ENCODE measurements around the gene TMEM108. TPM values are rescaled to one million over a fixed set of nuclear protein-coding genes. Genes with fewer than 3 reads are reported as not detected.

The TMEM108 gene
- polyA plus RNA-seq, 1 donor: 2.8 TPM

DNA sequence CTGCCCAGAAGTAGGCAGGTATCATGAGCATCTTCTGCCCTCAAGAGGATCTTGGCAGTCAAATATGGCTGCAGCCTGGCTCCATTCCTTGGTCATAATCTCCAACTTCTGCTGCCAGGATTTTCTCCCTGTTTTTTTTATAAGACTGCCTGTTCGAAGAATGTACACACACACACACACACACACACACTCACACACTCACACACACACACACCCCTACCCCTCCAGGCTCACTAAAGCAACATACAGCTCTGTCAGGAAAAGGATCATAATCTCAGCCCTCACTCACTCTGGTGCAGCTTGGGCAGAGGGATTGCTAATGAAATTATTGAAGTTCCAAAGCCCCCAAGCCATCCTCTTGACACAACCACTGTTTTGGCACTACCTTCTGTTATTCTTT, 232.4 kb downstream of the TMEM108 start:
- Histone ChIP-seq H3K27ac (ENCODE audit: low read length) (no peak overlapping the region), H3K27me3 (ENCODE audit: control insufficient read depth, insufficient read depth, low read length) (no peaks in the 10 kb centered on the region), H3K4me1 (ENCODE audit: control insufficient read depth, insufficient read depth, low read length) (no peaks in the 10 kb centered on the region), H3K4me3 (ENCODE audit: low read length) (no peak overlapping the region), H3K36me3 (ENCODE audit: control insufficient read depth, insufficient read depth, low read length) (no peaks in the 10 kb centered on the region), H3K9me3 (ENCODE audit: control insufficient read depth, low read depth, low read length) (no peaks in the 10 kb centered on the region)
- 80% methylated on average over 1 of the region's 1 CpG for WGBS (ENCODE audit: insufficient coverage, low lambda C conversion rate)
- DNase-seq: no peak

DNA sequence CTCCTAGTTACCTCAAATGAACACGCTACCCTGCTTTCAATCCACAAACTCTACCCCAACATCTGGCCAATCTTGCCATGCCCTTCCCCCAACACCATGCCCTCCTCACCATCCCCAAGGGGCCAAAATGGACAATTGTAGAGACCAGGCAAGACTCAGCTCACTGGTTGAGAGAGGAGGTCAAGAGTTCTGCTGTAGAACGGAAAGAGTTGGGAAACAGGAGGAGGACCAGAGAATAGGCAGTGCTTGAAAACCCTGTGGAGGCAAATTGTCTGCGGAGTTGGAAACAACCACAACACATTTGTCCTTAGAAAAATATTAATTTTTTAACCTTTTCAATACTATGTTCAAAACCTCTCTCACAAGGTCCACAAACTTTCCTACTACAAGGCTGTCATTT, 232.9 kb downstream of the TMEM108 start:
- WGBS (ENCODE audit: insufficient coverage, low lambda C conversion rate): 83% methylated on average over 1 of the region's 3 CpGs
- Histone ChIP-seq H3K9me3 (ENCODE audit: control insufficient read depth, low read depth, low read length) (no peaks in the 10 kb centered on the region), H3K36me3 (ENCODE audit: control insufficient read depth, insufficient read depth, low read length) (no peaks in the 10 kb centered on the region), H3K27ac (ENCODE audit: low read length) (no peak overlapping the region), H3K4me3 (ENCODE audit: low read length) (no peak overlapping the region), H3K4me1 (ENCODE audit: control insufficient read depth, insufficient read depth, low read length) (no peaks in the 10 kb centered on the region), H3K27me3 (ENCODE audit: control insufficient read depth, insufficient read depth, low read length) (no peaks in the 10 kb centered on the region)
- no peak for DNase-seq

DNA sequence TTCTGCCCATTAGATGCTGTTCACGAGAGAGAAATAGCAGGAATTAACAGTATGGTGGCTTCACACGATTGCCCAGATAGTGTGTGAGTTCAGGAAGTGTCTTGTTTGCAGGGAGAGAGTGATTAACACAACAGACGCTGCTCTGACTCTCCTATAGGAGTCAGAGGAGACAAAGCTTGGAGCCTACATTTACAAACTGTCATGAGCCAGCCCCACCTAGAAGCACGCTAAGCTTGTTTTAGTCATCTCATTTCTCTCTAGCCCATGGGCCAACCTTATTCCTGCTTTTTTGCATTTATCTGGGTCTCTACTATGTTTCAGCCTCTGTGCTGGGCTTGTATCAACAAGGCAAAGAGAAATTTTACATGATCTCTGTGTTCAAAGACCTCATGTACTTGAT, 233.3 kb downstream of the TMEM108 start:
- Histone ChIP-seq H3K9me3 (ENCODE audit: control insufficient read depth, low read depth, low read length) (no peaks in the 10 kb centered on the region), H3K4me3 (ENCODE audit: low read length) (no peak overlapping the region), H3K36me3 (ENCODE audit: control insufficient read depth, insufficient read depth, low read length) (no peaks in the 10 kb centered on the region), H3K27ac (ENCODE audit: low read length) (no peak overlapping the region), H3K27me3 (ENCODE audit: control insufficient read depth, insufficient read depth, low read length) (no peaks in the 10 kb centered on the region), H3K4me1 (ENCODE audit: control insufficient read depth, insufficient read depth, low read length) (no peaks in the 10 kb centered on the region)
- WGBS (ENCODE audit: insufficient coverage, low lambda C conversion rate): 55% methylated on average over 2 of the region's 4 CpGs
- no peak for DNase-seq

DNA sequence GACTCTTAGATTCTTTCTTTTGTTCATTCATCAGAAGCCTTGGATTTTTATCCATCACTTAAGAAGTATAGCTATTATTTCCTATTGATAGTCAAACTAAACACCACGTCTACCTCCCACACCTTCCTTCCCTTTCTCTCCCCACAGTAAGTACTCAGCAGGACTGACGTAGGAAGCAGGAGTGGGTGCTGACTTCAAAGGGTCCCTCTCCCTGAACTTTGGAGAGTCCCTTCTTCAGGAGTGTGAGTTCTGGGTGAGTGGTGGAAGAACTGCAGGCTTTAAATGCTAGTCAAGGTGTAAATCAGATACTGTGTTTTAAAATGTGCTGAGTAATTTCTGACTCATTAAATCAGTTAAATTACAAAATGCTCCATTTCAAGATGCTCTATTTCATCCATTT, 235.2 kb downstream of the TMEM108 start:
- no CpG with 5 or more reads among the region's 2 CpGs for WGBS (ENCODE audit: insufficient coverage, low lambda C conversion rate)
- H3K4me1 ChIP-seq (ENCODE audit: control insufficient read depth, insufficient read depth, low read length): no peaks in the 10 kb centered on the region
- no peaks in the 10 kb centered on the region for H3K36me3 ChIP-seq (ENCODE audit: control insufficient read depth, insufficient read depth, low read length)
- no peaks in the 10 kb centered on the region for H3K27me3 ChIP-seq (ENCODE audit: control insufficient read depth, insufficient read depth, low read length)
- no peak overlapping the region for H3K4me3 ChIP-seq (ENCODE audit: low read length)
- H3K27ac ChIP-seq (ENCODE audit: low read length): no peak overlapping the region
- H3K9me3 ChIP-seq (ENCODE audit: control insufficient read depth, low read depth, low read length): no peaks in the 10 kb centered on the region
- no peak for DNase-seq

DNA sequence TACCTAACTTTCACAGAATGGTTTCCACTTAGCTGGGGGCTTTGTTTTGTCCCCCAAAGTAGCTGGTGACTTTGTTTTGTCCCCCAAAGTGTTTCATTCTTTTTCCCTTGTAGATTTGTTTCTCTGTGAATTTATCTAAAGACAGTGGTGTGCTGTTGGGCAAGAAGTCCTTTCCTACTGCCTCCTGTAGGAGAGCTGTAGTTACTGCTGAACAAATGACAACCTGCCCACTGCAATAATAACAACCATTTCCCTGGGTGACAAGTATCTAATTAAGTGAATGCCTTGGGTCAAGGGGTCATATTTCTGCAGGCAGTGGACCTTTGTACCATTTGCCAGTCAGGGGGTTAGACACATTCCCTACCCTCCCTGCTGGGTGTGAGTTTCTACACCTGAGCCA, 236.3 kb downstream of the TMEM108 start:
- Histone ChIP-seq H3K4me3 (ENCODE audit: low read length) (no peak overlapping the region), H3K27ac (ENCODE audit: low read length) (no peak overlapping the region), H3K9me3 (ENCODE audit: control insufficient read depth, low read depth, low read length) (no peaks in the 10 kb centered on the region), H3K27me3 (ENCODE audit: control insufficient read depth, insufficient read depth, low read length) (no peaks in the 10 kb centered on the region), H3K4me1 (ENCODE audit: control insufficient read depth, insufficient read depth, low read length) (no peaks in the 10 kb centered on the region), H3K36me3 (ENCODE audit: control insufficient read depth, insufficient read depth, low read length) (no peaks in the 10 kb centered on the region)
- DNase-seq: no peak

DNA sequence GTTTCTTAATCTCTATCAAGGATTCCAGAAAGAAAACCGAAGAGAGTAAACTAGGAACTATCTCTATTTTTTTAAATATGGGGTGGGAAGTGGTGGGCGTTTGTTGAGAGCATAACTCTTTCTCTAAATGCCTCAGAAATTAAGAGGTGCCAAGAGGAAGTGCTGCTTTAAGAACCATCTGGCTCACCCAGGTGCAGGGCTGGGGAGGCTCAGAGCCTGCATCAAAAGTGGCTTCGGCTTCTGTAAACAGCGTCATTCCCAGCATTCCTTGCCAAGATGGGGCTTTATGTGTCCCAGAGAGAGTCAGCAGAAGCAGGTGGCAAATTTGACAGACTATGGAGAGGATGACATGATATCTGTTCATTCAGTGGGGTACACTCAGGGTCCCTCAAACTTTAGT, 238.4 kb downstream of the TMEM108 start:
- WGBS (ENCODE audit: insufficient coverage, low lambda C conversion rate): no CpG with 5 or more reads among the region's 4 CpGs
- Histone ChIP-seq H3K27me3 (ENCODE audit: control insufficient read depth, insufficient read depth, low read length) (no peaks in the 10 kb centered on the region), H3K9me3 (ENCODE audit: control insufficient read depth, low read depth, low read length) (no peaks in the 10 kb centered on the region), H3K27ac (ENCODE audit: low read length) (no peak overlapping the region), H3K36me3 (ENCODE audit: control insufficient read depth, insufficient read depth, low read length) (no peaks in the 10 kb centered on the region), H3K4me1 (ENCODE audit: control insufficient read depth, insufficient read depth, low read length) (no peaks in the 10 kb centered on the region), H3K4me3 (ENCODE audit: low read length) (no peak overlapping the region)
- DNase-seq: no peak

DNA sequence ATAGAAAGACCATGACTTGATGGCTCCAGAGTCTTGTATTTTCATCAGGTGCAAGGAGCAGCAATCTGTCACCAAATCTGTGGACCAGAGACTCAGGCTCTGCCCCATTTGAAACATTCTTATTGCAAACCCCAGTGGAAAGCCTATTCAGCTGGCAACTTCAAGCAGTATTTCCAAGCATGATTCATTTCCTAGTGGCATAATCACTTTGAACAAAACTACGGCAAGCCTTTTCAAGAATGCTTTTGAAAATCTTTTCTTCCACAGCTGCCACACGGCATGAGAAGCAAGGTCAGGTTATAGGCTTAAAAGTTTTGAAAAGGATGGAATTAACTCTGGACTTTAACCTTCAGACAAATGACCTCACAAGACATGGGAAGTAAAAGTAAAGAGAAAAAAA, 239.6 kb downstream of the TMEM108 start:
- no peaks in the 10 kb centered on the region for H3K27me3 ChIP-seq (ENCODE audit: control insufficient read depth, insufficient read depth, low read length)
- no peak overlapping the region for H3K4me3 ChIP-seq (ENCODE audit: low read length)
- no peaks in the 10 kb centered on the region for H3K4me1 ChIP-seq (ENCODE audit: control insufficient read depth, insufficient read depth, low read length)
- H3K9me3 ChIP-seq (ENCODE audit: control insufficient read depth, low read depth, low read length): no peaks in the 10 kb centered on the region
- no CpG with 5 or more reads among the region's 2 CpGs for WGBS (ENCODE audit: insufficient coverage, low lambda C conversion rate)
- no peak overlapping the region for H3K27ac ChIP-seq (ENCODE audit: low read length)
- H3K36me3 ChIP-seq (ENCODE audit: control insufficient read depth, insufficient read depth, low read length): no peaks in the 10 kb centered on the region
- DNase-seq: no peak

DNA sequence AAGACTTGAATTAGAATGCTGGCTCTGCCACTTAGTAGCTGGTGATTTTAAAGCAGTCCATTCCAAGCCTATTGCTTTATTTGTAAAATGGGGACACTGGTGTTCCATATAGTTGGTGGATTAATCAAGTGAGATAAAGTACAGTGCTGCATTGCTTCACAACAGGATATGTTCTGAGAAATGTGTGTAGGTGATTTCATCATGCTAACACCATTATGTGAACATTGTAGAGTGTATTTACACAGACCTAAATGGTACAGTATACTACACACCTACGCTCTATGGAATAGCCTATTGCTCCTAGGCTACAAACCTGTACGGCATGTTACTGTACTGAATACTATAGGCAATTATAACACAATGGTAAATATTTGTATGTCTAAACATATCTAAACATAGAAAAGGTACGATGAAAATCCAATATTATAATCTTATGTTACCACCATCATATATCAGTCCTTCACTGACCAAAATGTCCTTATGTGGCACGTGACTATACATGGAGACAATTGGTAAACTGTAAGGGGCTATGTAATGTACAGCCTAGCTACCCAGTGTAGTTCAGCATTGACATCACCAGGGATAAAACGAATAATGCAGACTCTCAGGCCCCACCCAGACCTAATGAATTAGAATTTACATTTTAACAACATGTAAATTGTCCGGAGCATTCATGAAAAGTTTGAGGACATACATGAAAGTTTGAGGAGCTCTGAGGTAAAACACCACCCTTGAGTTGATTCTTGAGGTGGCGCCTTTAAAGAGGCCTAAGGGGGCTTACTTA, 240.3 kb downstream of the TMEM108 start:
- Histone ChIP-seq H3K4me1 (ENCODE audit: control insufficient read depth, insufficient read depth, low read length) (no peaks in the 10 kb centered on the region), H3K27me3 (ENCODE audit: control insufficient read depth, insufficient read depth, low read length) (no peaks in the 10 kb centered on the region), H3K4me3 (ENCODE audit: low read length) (no peak overlapping the region), H3K9me3 (ENCODE audit: control insufficient read depth, low read depth, low read length) (no peaks in the 10 kb centered on the region), H3K27ac (ENCODE audit: low read length) (no peak overlapping the region), H3K36me3 (ENCODE audit: control insufficient read depth, insufficient read depth, low read length) (no peaks in the 10 kb centered on the region)
- 100% methylated on average over 1 of the region's 7 CpGs for WGBS (ENCODE audit: insufficient coverage, low lambda C conversion rate)
- DNase-seq: no peak

DNA sequence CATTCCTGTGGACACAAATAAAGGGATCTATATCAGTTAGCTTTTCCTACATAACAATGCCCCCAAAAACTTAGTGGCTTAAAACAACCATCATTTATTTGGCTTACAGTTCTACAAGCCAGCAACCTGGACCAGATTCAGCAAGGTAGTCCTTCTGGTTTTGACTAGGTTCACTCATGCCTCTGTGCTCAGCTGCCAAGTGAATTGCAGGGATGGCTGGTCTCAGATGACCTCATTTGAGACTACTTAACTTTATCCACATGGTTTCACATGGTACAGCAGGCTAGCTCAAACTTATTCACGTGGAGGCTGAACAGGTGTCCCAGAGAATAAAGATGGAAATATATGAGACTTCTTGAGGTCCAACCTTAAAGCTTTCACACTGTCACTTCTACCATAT, 242.4 kb downstream of the TMEM108 start:
- no peak for DNase-seq
- Histone ChIP-seq H3K27ac (ENCODE audit: low read length) (no peak overlapping the region), H3K4me3 (ENCODE audit: low read length) (no peak overlapping the region), H3K4me1 (ENCODE audit: control insufficient read depth, insufficient read depth, low read length) (no peaks in the 10 kb centered on the region), H3K36me3 (ENCODE audit: control insufficient read depth, insufficient read depth, low read length) (no peaks in the 10 kb centered on the region), H3K27me3 (ENCODE audit: control insufficient read depth, insufficient read depth, low read length) (peaks cover 2% of the 10 kb centered on the region), H3K9me3 (ENCODE audit: control insufficient read depth, low read depth, low read length) (no peaks in the 10 kb centered on the region)
- no CpG with 5 or more reads among the region's 1 CpG for WGBS (ENCODE audit: insufficient coverage, low lambda C conversion rate)

DNA sequence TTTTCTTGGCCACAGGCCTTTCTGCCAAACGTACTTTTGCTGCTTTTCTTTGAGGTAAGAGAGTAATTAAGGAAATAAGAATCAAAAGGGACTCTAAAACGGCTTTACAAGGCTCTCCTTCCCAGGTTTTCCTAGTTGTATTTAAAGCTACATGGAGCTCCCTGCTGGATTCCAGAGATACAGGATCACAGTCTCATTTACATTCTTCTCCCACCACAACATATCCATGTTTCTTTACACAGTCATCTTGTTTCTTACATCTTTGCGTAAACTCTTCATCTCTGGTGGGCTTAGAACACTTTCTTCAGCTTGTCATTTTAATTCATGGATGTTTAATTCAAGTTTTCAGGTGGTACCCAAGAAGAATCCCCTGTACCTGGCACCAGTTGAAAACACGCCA, 244.0 kb downstream of the TMEM108 start:
- H3K27ac ChIP-seq (ENCODE audit: low read length): no peak overlapping the region
- H3K4me3 ChIP-seq (ENCODE audit: low read length): no peak overlapping the region
- peaks cover 2% of the 10 kb centered on the region for H3K27me3 ChIP-seq (ENCODE audit: control insufficient read depth, insufficient read depth, low read length)
- no peaks in the 10 kb centered on the region for H3K9me3 ChIP-seq (ENCODE audit: control insufficient read depth, low read depth, low read length)
- DNase-seq: no peak
- H3K36me3 ChIP-seq (ENCODE audit: control insufficient read depth, insufficient read depth, low read length): no peaks in the 10 kb centered on the region
- WGBS (ENCODE audit: insufficient coverage, low lambda C conversion rate): no CpG with 5 or more reads among the region's 4 CpGs
- no peaks in the 10 kb centered on the region for H3K4me1 ChIP-seq (ENCODE audit: control insufficient read depth, insufficient read depth, low read length)
